Activated CD8-positive, alpha-beta T cell treated with anti-CD3 and anti-CD28 coated beads for 36 hours (primary cell): Measurements from ENCODE around the gene NDUFA9. TPM values are rescaled to one million over a fixed set of nuclear protein-coding genes. Genes with fewer than 3 reads are reported as not detected.

Source experiments
- ATAC-seq: fragments of 200-7000 bp; cut with Tn5 transposase; one replicate; pipeline ENCODE4 v1.10.0; 2021; ENCODE audit warnings: mild to moderate bottlenecking, moderate library complexity
- CTCF ChIA-PET: fragments of 350-600 bp; sonication (Branson Sonifier 250); formaldehyde crosslinking; loops from one replicate; lab custom pipeline; 2021; ENCODE audit warnings: antibody characterized with exemption; lab: Charles Lee
- POLR2A ChIA-PET: fragments of 350-600 bp; sonication (Branson Sonifier 250); formaldehyde crosslinking; loops from one replicate; lab custom pipeline; 2021; ENCODE audit warnings: antibody characterized with exemption; lab: Charles Lee
- DNase-seq: peaks from one replicate; pipeline ENCODE4 v3.0.0-alpha.2; 2020
- H3K27ac Mint-ChIP-seq: one replicate; pipeline ENCODE4 v1.8.0; 2021; ENCODE audit warnings: mild to moderate bottlenecking, mixed read lengths
- H3K27me3 Mint-ChIP-seq: one replicate; pipeline ENCODE4 v1.8.0; 2021; ENCODE audit warnings: mixed read lengths
- H3K36me3 Mint-ChIP-seq: one replicate; pipeline ENCODE4 v1.8.0; 2021; ENCODE audit warnings: low read depth, mixed read lengths
- H3K4me1 Mint-ChIP-seq: one replicate; pipeline ENCODE4 v1.8.0; 2021; ENCODE audit warnings: low read depth, mixed read lengths
- H3K4me3 Mint-ChIP-seq: one replicate; pipeline ENCODE4 v1.8.0; 2021; ENCODE audit warnings: mild to moderate bottlenecking, moderate library complexity, mixed read lengths
- H3K9me3 Mint-ChIP-seq: one replicate; pipeline ENCODE4 v1.8.0; 2021; ENCODE audit warnings: mixed read lengths
- CTCF ChIP-seq: fragments of 200-600 bp; IDR thresholded peaks from one replicate; pipeline ENCODE4 v1.8.0; 2022; ENCODE audit warnings: antibody characterized with exemption, mild to moderate bottlenecking
- intact Hi-C: fragments of 100-400 bp; cut with micrococcal nuclease; formaldehyde crosslinking; loops from one replicate; pipeline ENCODE4 v1.10.0; 2022
- total RNA-seq, 2 experiments: library from RNA; stranded (reverse); gene quantifications; one replicate each; pipeline ENCODE4 v1.2.3, GENCODE V29; 2021

NDUFA9 gene
- 100 to 1,000 TPM; 117 to 122 TPM for total RNA-seq

DNA sequence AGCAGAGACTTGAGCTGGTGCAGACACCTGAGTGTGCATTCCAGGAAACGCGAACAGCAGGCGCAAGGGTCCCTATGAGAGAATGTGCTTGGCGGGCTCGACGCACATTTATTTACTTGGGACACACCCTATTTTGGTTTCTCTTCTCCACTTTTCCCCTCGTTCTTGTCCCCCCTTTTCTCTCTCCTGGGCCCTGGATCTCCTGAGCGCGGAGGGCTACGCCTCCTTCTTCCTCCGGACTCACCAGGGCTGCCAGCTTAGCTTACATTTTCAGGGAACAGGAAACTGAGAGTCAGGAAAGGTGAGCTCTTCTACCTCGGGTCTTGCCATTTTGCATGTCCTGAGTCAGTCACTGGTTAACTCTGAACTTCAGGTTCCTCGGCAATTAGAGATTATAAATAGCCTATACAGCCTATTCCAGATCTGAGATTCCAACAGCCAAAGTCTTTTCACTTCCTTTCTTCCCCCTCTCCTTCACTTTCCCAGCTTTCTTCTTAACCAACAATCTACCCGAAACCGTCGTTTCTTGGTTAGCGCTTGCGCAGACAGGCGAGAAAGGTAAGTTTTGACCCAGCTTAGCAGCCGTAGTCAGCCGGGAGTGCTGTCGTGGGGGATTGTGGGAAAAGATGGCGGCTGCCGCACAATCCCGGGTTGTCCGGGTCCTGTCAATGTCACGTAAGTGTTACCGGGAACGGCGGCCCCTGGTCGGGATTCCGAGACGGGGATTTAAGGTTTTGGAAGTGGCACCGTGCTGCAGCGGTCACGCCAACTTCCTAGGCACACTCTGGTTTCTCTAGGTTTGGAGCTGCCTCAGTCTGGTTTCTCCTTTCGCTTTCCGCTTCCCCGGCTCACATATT lies at the start of gene NDUFA9, which contains the start of gene AKAP3:
Gene NDUFA9 (plus strand): TSS at position 614 of the 857 bp plus-strand sequence. CDS start 13 bp downstream, at position 627.
Gene AKAP3 (minus strand): TSS at position 551 of the 857 bp plus-strand sequence. CDS start 10,855 bp downstream, outside the sequence.
- no peaks in the 10 kb centered on the region for H3K36me3 Mint-ChIP-seq

GRCh38 chr12:4603421-4603820 lies 45.5 kb upstream of the NDUFA9 start:
- H3K9me3 Mint-ChIP-seq, result no peaks in the 10 kb centered on the region
- intact Hi-C loops, result loop anchor here (10.0 kb wide), 1 partner anchor 151 kb away; no protein-coding TSS in a partner anchor
- H3K27ac Mint-ChIP-seq, result no peak overlapping the region
- DNase-seq (no peak), ATAC-seq (no peak)
- H3K4me1 Mint-ChIP-seq, result peaks cover 23% of the 10 kb centered on the region
- ChIA-PET POLR2A (no interaction called here), CTCF (interaction anchor here (0.9 to 5.5 kb wide), 3 partner anchors 9 to 207 kb away, joined by 3 to 34 read pairs (median 4); no protein-coding TSS in a partner anchor)
- peaks cover 3% of the 10 kb centered on the region for H3K27me3 Mint-ChIP-seq
- no peaks in the 10 kb centered on the region for H3K36me3 Mint-ChIP-seq
- TF ChIP-seq CTCF, result no peak
- H3K4me3 Mint-ChIP-seq, result no peak overlapping the region

More for the DNA sequence above, at the start of gene NDUFA9, which contains the start of gene AKAP3:
- CTCF ChIA-PET, result interaction anchor here (1.1 to 2.0 kb wide), 4 partner anchors 13 to 207 kb away, joined by 3 to 6 read pairs (median 4); no protein-coding TSS in a partner anchor
- DNase-seq, result peak; percentile 86
- Mint-ChIP-seq H3K27ac (peak within 1 kb of the TSS; percentile 93), H3K27me3 (no peaks in the 10 kb centered on the region), H3K9me3 (no peaks in the 10 kb centered on the region), H3K4me3 (peak within 1 kb of the TSS; percentile 91), H3K4me1 (peaks cover 34% of the 10 kb centered on the region)
- TF ChIP-seq CTCF, result no peak
- peak; percentile 96 for ATAC-seq
- intact Hi-C loops, result no loop called here
- POLR2A ChIA-PET, result interaction anchor here (0.6 to 1.9 kb wide), 9 partner anchors 9 to 597 kb away, joined by 3 to 8 read pairs (median 4); no protein-coding TSS in a partner anchor

GRCh38 chr12:4603946-4604345 lies 45.0 kb upstream of the NDUFA9 start:
- ATAC-seq (no peak), DNase-seq (no peak)
- Mint-ChIP-seq H3K4me1 (peaks cover 23% of the 10 kb centered on the region), H3K27me3 (peaks cover 3% of the 10 kb centered on the region), H3K9me3 (no peaks in the 10 kb centered on the region), H3K36me3 (no peaks in the 10 kb centered on the region), H3K27ac (no peak overlapping the region), H3K4me3 (no peak overlapping the region)
- intact Hi-C loops, result loop anchor here (10.0 kb wide), 1 partner anchor 151 kb away; no protein-coding TSS in a partner anchor
- no peak for TF ChIP-seq CTCF
- POLR2A ChIA-PET, result interaction anchor here (0.8 to 1.2 kb wide), 2 partner anchors 24 to 281 kb away, joined by 3 read pairs; no protein-coding TSS in a partner anchor
- CTCF ChIA-PET, result interaction anchor here (0.6 to 5.5 kb wide), 13 partner anchors 9 to 254 kb away, joined by 3 to 34 read pairs (median 4); partner anchors contain the start of genes AKAP3 and NDUFA9

- ChIA-PET CTCF (interaction anchor here (0.6 to 5.5 kb wide), 13 partner anchors 10 to 253 kb away, joined by 3 to 34 read pairs (median 4); partner anchors contain the start of genes AKAP3 and NDUFA9), POLR2A (interaction anchor here (0.8 to 1.2 kb wide), 3 partner anchors 13 to 282 kb away, joined by 3 to 4 read pairs (median 3); no protein-coding TSS in a partner anchor)
- Mint-ChIP-seq H3K4me1 (peaks cover 23% of the 10 kb centered on the region), H3K9me3 (no peaks in the 10 kb centered on the region), H3K27ac (peak overlapping the region; percentile 94), H3K4me3 (peak overlapping the region; percentile 94), H3K27me3 (peaks cover 3% of the 10 kb centered on the region), H3K36me3 (no peaks in the 10 kb centered on the region)
- intact Hi-C loops, result loop anchor here (10.0 kb wide), 1 partner anchor 150 kb away; no protein-coding TSS in a partner anchor
- DNase-seq (peak; percentile 88), ATAC-seq (peak; percentile 100)
- TF ChIP-seq CTCF, result peak; percentile 98
These were observed 44.2 kb upstream of the NDUFA9 start for GRCh38 chr12:4604684-4605193.
